Liver (tissue), 9 donors: ENCODE measurements around the gene N4BP2. TPM values are rescaled to one million over a fixed set of nuclear protein-coding genes. Genes with fewer than 3 reads are reported as not detected.
A peak's percentile ranks its signal among the peaks of the same experiment; 100 is the strongest.

Source experiments
- DNase-seq: peaks from one replicate; pipeline ENCODE4 v3.0.0-alpha.2; 2017; ENCODE audit warnings: low spot score
- H3K27ac ChIP-seq, 2 donors: one replicate each; pipeline ENCODE4 v1.7.0; 2013; ENCODE audit warnings: inconsistent platforms in 2 of 2, low read length in 2 of 2, control low read depth in 1 of 2, low read depth in 1 of 2, mild to moderate bottlenecking in 1 of 2
- H3K27me3 ChIP-seq, 4 donors: one replicate each; pipeline versions ENCODE4 v1.6.1 to v1.7.0; 2013; ENCODE audit warnings: low read length in 3 of 4, inconsistent platforms in 1 of 4, mild to moderate bottlenecking in 1 of 4, moderate library complexity in 1 of 4; ENCODE audit not compliant: control insufficient read depth in 4 of 4, insufficient read depth in 4 of 4
- H3K36me3 ChIP-seq, 4 donors: one replicate each; pipeline versions ENCODE4 v1.6.1 to v1.7.0; 2013; ENCODE audit warnings: low read length in 3 of 4, mild to moderate bottlenecking in 3 of 4, low read depth in 1 of 4, moderate library complexity in 1 of 4; ENCODE audit not compliant: control insufficient read depth in 4 of 4, insufficient read depth in 3 of 4
- H3K4me1 ChIP-seq, 4 donors: one replicate each; pipeline versions ENCODE4 v1.6.1 to v1.7.0; 2013; ENCODE audit warnings: low read length in 3 of 4, mild to moderate bottlenecking in 3 of 4, moderate library complexity in 1 of 4; ENCODE audit not compliant: control insufficient read depth in 4 of 4, insufficient read depth in 4 of 4
- H3K4me3 ChIP-seq, 3 donors: one replicate each; pipeline versions ENCODE4 v1.6.1 to v1.7.0; 2013; ENCODE audit warnings: low read length in 3 of 3, control low read depth in 1 of 3, low read depth in 1 of 3, mild to moderate bottlenecking in 1 of 3
- H3K9ac ChIP-seq, 2 donors: one replicate each; pipeline ENCODE4 v1.7.0; 2013; ENCODE audit warnings: low read length in 2 of 2, mild to moderate bottlenecking in 2 of 2, moderate library complexity in 2 of 2, control low read depth in 1 of 2, low read depth in 1 of 2
- H3K9me3 ChIP-seq, 4 donors: one replicate each; pipeline versions ENCODE4 v1.6.1 to v1.7.0; 2013; ENCODE audit warnings: low read length in 3 of 4; ENCODE audit not compliant: control insufficient read depth in 4 of 4
- FOXA1 ChIP-seq: IDR thresholded peaks from 2 replicates; pipeline ENCODE4 v1.6.1; 2016; ENCODE audit warnings: antibody characterized with exemption
- FOXA2 ChIP-seq: IDR thresholded peaks from 2 replicates; pipeline ENCODE4 v1.6.1; 2016; ENCODE audit warnings: antibody characterized with exemption
- GABPA ChIP-seq, 2 donors: IDR thresholded peaks in 1 of 2; conservative IDR thresholded peaks in 1 of 2; 2 replicates each; pipeline ENCODE4 v1.6.1; 2016; ENCODE audit warnings: antibody characterized with exemption in 2 of 2, mild to moderate bottlenecking in 1 of 2, moderate library complexity in 1 of 2
- HNF4A ChIP-seq, 2 donors: conservative IDR thresholded peaks; 2 replicates each; pipeline ENCODE4 v1.6.1; 2016; ENCODE audit warnings: antibody characterized with exemption in 2 of 2, mild to moderate bottlenecking in 2 of 2
- HNF4G ChIP-seq: IDR thresholded peaks from 2 replicates; pipeline ENCODE4 v1.6.1; 2016; ENCODE audit warnings: antibody characterized with exemption
- JUND ChIP-seq, 2 donors: IDR thresholded peaks; 2 replicates each; pipeline ENCODE4 v1.6.1; 2016; ENCODE audit warnings: antibody characterized with exemption in 2 of 2
- NR2F2 ChIP-seq: IDR thresholded peaks from 2 replicates; pipeline ENCODE4 v1.6.1; 2016; ENCODE audit warnings: antibody characterized with exemption
- RAD21 ChIP-seq, 2 donors: IDR thresholded peaks; 2 replicates each; pipeline ENCODE4 v1.6.1; 2016; ENCODE audit warnings: antibody characterized with exemption in 2 of 2, mild to moderate bottlenecking in 2 of 2
- RXRA ChIP-seq, 2 donors: IDR thresholded peaks; 2 replicates each; pipeline ENCODE4 v1.6.1; 2017 to 2018; ENCODE audit warnings: antibody characterized with exemption in 2 of 2, mild to moderate bottlenecking in 1 of 2
- SP1 ChIP-seq: IDR thresholded peaks from 2 replicates; pipeline ENCODE4 v1.6.1; 2018; ENCODE audit warnings: antibody characterized with exemption, mild to moderate bottlenecking
- TAF1 ChIP-seq: conservative IDR thresholded peaks from 2 replicates; pipeline ENCODE4 v1.6.1; 2016; ENCODE audit warnings: antibody characterized with exemption, mild to moderate bottlenecking
- WGBS: extraction: QIAGEN DNeasy Blood & Tissue Kit; methylation state at CpG from one replicate; pipeline ENCODE4 v1.1.7; 2013; 5-methylcytosine and 5-hydroxymethylcytosine counted together
- polyA plus RNA-seq, 2 donors: library from polyadenylated mRNA; stranded (reverse) in 1 of 2; unstranded in 1 of 2; fragments of 200-250 nt in 1 of 2; fragments of >200 nt in 1 of 2; fragmentation: Nextera tagmentation in 1 of 2; extraction: Ambion mirVana in 1 of 2; gene quantifications; one replicate each; pipeline versions ENCODE4 v1.2.1 to v1.2.3, GENCODE V29; 2013 to 2015
- total RNA-seq, 2 donors: library from RNA; depleted of rRNA; stranded (reverse); fragments of >200 nt; gene quantifications; one replicate each; pipeline ENCODE4 v1.2.3, GENCODE V29; 2014
- TF ChIP-seq, protein P1 (sequence below): fragments of 150-350 bp; IDR thresholded peaks from 2 replicates; pipeline ENCODE4 v1.5.1; 2017; ENCODE audit warnings: improper control_type of control experiment, low read depth, low read length; ENCODE audit not compliant: missing input control
- TF ChIP-seq, protein P2 (sequence below): IDR thresholded peaks from 2 replicates; pipeline ENCODE4 v1.6.1; 2016; ENCODE audit warnings: antibody characterized with exemption
- TF ChIP-seq, protein P3 (sequence below): IDR thresholded peaks from 2 replicates; pipeline ENCODE4 v1.6.1; 2016; ENCODE audit warnings: antibody characterized with exemption
- TF ChIP-seq, protein P4 (sequence below): IDR thresholded peaks from 2 replicates; pipeline ENCODE4 v1.6.1; 2016; ENCODE audit warnings: antibody characterized with exemption, mild to moderate bottlenecking
- TF ChIP-seq, protein P5 (sequence below): IDR thresholded peaks from 2 replicates; pipeline ENCODE4 v1.6.1; 2016; ENCODE audit warnings: antibody characterized with exemption
- donor health status: healthy.
- donor health status: healthy.
- donor health status: healthy.
- donor health status: healthy.
- donor health status: healthy.

N4BP2 gene
- total RNA-seq = 10 to 100 TPM; 17.0 to 19.9 TPM
- polyA plus RNA-seq = 1 to 10 TPM; 2.3 to 4.9 TPM

DNA sequence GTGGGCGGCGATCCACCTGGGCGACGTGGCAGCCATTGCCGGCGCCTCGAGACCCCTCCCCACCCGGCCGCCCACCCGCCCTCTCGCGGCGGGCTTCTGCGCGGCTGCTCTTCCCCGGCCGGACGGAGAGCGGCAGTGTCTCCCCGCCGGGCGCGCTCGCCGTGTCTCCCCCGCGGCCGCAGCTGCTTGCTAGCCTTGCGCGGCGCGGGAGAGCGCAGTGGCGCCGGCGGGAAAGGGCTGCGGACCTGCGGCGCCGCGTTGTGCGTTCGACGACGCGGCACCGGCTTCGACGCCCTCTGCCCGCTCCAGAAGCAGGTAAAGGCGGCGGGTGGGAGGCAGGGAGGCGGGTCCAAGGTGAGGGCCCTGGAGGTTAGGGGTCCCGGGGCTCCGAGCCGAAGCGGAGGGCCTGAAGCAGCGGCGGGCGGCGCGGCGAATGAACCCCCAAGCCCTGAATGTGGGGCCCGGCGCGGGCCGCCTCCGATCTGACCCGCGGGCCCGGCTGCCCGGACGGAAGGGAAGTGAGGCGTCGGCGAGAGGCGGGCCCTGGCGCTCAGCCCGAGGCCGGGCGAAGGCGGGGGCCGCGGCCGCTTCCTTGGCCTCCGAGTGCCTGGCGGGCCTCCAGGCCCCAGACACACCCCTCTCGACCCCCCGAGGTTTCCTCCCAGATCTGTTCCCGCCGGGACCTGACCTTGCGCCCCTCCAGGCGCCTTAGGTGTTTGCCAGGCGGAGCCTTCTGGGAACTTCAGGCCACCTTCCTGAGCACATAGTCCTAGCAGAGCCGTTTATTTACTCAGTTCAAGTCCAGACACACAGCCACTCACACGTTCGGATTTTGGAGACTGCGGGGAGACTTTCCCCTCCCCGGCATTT, at the start of gene N4BP2:
Gene N4BP2 (plus strand): TSS at position 135 of the 870 bp plus-strand sequence. CDS start 40,491 bp downstream, outside the sequence.
- WGBS = under 1% methylated on average over 99 of the region's 99 CpGs
- Histone ChIP-seq H3K36me3 (no peaks in the 10 kb centered on the region), H3K27me3 (no peaks in the 10 kb centered on the region), H3K9me3 (no peaks in the 10 kb centered on the region), H3K4me1 (peaks cover 1 to 22% (median 14%) of the 10 kb centered on the region in 4 donors), H3K9ac (peak within 1 kb of the TSS; percentile 96 to 97), H3K27ac (peak within 1 kb of the TSS; percentile 100), H3K4me3 (peak within 1 kb of the TSS; percentile 74 to 98 (median 83))
- DNase-seq = peak; percentile 77
- TF ChIP-seq, protein P1, sequence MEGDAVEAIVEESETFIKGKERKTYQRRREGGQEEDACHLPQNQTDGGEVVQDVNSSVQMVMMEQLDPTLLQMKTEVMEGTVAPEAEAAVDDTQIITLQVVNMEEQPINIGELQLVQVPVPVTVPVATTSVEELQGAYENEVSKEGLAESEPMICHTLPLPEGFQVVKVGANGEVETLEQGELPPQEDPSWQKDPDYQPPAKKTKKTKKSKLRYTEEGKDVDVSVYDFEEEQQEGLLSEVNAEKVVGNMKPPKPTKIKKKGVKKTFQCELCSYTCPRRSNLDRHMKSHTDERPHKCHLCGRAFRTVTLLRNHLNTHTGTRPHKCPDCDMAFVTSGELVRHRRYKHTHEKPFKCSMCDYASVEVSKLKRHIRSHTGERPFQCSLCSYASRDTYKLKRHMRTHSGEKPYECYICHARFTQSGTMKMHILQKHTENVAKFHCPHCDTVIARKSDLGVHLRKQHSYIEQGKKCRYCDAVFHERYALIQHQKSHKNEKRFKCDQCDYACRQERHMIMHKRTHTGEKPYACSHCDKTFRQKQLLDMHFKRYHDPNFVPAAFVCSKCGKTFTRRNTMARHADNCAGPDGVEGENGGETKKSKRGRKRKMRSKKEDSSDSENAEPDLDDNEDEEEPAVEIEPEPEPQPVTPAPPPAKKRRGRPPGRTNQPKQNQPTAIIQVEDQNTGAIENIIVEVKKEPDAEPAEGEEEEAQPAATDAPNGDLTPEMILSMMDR = peak; percentile 46
- TF ChIP-seq JUND (IDR thresholded peaks at IDR 0.05) (no peak), TAF1 (no peak), NR2F2 (peak; percentile 66), RAD21 (IDR thresholded peaks at IDR 0.05) (peak; percentile 17 to 46), HNF4G (peak; percentile 8), FOXA2 (peak; percentile 27), HNF4A (conservative IDR thresholded peaks at IDR 0.05) (peak in 1 of 2 donors; percentile 8)

DNA sequence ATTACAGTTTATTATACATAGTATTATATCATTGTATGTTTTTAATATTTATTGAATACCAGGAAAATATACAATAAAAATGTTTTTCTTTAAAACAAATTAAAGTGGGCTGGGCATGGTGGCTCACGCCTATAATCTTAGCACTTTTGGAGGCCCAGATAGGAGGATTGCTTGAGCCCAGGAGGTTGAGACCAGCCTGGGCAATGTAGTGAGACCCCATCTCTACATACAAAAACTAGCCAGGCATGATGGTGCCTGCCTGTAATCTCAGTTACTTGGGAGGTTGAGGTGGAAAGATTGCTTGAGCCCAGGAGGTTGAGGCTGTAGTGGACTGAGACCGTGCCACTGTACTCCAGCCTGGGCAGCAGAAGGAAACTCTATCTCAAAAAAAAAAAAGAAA, 40.6 kb upstream of the N4BP2 start:
- no peak for DNase-seq
- WGBS = 97% methylated on average over 2 of the region's 2 CpGs
- no peaks in the 10 kb centered on the region for H3K4me1 ChIP-seq
- H3K9ac ChIP-seq = no peak overlapping the region
- H3K36me3 ChIP-seq = no peaks in the 10 kb centered on the region
- TF ChIP-seq FOXA2 (no peak), HNF4A (conservative IDR thresholded peaks at IDR 0.05) (no peak), SP1 (no peak), RAD21 (IDR thresholded peaks at IDR 0.05) (no peak), HNF4G (no peak), JUND (IDR thresholded peaks at IDR 0.05) (no peak), RXRA (IDR thresholded peaks at IDR 0.05) (no peak), NR2F2 (no peak), GABPA (IDR thresholded peaks at IDR 0.05 in 1 of 2, conservative IDR thresholded peaks at IDR 0.05 in 1 of 2) (no peak), FOXA1 (no peak), TAF1 (no peak)
- TF ChIP-seq, protein P2, sequence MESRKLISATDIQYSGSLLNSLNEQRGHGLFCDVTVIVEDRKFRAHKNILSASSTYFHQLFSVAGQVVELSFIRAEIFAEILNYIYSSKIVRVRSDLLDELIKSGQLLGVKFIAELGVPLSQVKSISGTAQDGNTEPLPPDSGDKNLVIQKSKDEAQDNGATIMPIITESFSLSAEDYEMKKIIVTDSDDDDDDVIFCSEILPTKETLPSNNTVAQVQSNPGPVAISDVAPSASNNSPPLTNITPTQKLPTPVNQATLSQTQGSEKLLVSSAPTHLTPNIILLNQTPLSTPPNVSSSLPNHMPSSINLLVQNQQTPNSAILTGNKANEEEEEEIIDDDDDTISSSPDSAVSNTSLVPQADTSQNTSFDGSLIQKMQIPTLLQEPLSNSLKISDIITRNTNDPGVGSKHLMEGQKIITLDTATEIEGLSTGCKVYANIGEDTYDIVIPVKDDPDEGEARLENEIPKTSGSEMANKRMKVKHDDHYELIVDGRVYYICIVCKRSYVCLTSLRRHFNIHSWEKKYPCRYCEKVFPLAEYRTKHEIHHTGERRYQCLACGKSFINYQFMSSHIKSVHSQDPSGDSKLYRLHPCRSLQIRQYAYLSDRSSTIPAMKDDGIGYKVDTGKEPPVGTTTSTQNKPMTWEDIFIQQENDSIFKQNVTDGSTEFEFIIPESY = no peak
- TF ChIP-seq, protein P3, sequence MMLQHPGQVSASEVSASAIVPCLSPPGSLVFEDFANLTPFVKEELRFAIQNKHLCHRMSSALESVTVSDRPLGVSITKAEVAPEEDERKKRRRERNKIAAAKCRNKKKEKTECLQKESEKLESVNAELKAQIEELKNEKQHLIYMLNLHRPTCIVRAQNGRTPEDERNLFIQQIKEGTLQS = no peak
- TF ChIP-seq, protein P1 = no peak
- TF ChIP-seq, protein P4, sequence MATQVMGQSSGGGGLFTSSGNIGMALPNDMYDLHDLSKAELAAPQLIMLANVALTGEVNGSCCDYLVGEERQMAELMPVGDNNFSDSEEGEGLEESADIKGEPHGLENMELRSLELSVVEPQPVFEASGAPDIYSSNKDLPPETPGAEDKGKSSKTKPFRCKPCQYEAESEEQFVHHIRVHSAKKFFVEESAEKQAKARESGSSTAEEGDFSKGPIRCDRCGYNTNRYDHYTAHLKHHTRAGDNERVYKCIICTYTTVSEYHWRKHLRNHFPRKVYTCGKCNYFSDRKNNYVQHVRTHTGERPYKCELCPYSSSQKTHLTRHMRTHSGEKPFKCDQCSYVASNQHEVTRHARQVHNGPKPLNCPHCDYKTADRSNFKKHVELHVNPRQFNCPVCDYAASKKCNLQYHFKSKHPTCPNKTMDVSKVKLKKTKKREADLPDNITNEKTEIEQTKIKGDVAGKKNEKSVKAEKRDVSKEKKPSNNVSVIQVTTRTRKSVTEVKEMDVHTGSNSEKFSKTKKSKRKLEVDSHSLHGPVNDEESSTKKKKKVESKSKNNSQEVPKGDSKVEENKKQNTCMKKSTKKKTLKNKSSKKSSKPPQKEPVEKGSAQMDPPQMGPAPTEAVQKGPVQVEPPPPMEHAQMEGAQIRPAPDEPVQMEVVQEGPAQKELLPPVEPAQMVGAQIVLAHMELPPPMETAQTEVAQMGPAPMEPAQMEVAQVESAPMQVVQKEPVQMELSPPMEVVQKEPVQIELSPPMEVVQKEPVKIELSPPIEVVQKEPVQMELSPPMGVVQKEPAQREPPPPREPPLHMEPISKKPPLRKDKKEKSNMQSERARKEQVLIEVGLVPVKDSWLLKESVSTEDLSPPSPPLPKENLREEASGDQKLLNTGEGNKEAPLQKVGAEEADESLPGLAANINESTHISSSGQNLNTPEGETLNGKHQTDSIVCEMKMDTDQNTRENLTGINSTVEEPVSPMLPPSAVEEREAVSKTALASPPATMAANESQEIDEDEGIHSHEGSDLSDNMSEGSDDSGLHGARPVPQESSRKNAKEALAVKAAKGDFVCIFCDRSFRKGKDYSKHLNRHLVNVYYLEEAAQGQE = no peak
- TF ChIP-seq, protein P5, sequence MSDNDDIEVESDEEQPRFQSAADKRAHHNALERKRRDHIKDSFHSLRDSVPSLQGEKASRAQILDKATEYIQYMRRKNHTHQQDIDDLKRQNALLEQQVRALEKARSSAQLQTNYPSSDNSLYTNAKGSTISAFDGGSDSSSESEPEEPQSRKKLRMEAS = no peak
- H3K27ac ChIP-seq = no peak overlapping the region
- H3K4me3 ChIP-seq = no peak overlapping the region
- H3K9me3 ChIP-seq = no peaks in the 10 kb centered on the region
- no peaks in the 10 kb centered on the region for H3K27me3 ChIP-seq
